Prostate gland (tissue), 2 donors: Measurements from ENCODE around the gene NKAIN4. TPM values are rescaled to one million over a fixed set of nuclear protein-coding genes. Genes with fewer than 3 reads are reported as not detected.

Experiments
- DNase-seq: peaks from one replicate; pipeline ENCODE4 v3.0.0-alpha.2; 2019; ENCODE audit warnings: low spot score
- H3K27ac ChIP-seq, 2 donors: fragments of 200-600 bp; sonication (generic); 2 replicates each; pipeline ENCODE4 v1.5.1; 2017 to 2019
- H3K27me3 ChIP-seq: fragments of 200-600 bp; sonication (generic); replicated peaks from 2 replicates; pipeline ENCODE4 v1.5.1; 2019; ENCODE audit not compliant: insufficient read depth
- H3K36me3 ChIP-seq, 2 donors: fragments of 200-600 bp; sonication (generic); 1 replicate in 1 of 2; 2 replicates in 1 of 2; pipeline versions ENCODE4 v1.5.1 to v1.8.1; 2017 to 2019
- H3K4me1 ChIP-seq: fragments of 200-600 bp; sonication (generic); replicated peaks from 2 replicates; pipeline ENCODE4 v1.5.1; 2019
- H3K4me3 ChIP-seq, 2 donors: fragments of 200-600 bp; sonication (generic); 2 replicates each; pipeline ENCODE4 v1.5.1; 2017 to 2019
- H3K9me3 ChIP-seq: fragments of 200-600 bp; sonication (generic); 2 replicates; pipeline ENCODE4 v1.5.1; 2017
- CTCF ChIP-seq, 4 experiments: fragments of 200-600 bp in 2 of 4; fragments of 450-650 bp in 2 of 4; sonication (generic) in 2 of 4; IDR thresholded peaks; 1 replicate in 3 of 4; 2 replicates in 1 of 4; pipeline ENCODE4 v1.5.1; 2016 to 2019; ENCODE audit warnings: antibody characterized with exemption in 4 of 4, mild to moderate bottlenecking in 2 of 4, moderate library complexity in 2 of 4
- POLR2A ChIP-seq: fragments of 450-650 bp; IDR thresholded peaks from one replicate; pipeline ENCODE4 v1.6.1; 2016; ENCODE audit warnings: antibody characterized with exemption, mild to moderate bottlenecking
- POLR2AphosphoS5 ChIP-seq: sonication (generic); formaldehyde crosslinking; IDR thresholded peaks from one replicate; pipeline ENCODE4 v1.6.1; 2017; ENCODE audit warnings: antibody characterized with exemption
- WGBS: methylation state at CpG from one replicate; pipeline ENCODE4 v1.1.5; 2018; 5-methylcytosine and 5-hydroxymethylcytosine counted together
- intact Hi-C: fragments of 100-400 bp; cut with DNase I; formaldehyde crosslinking; loops from one replicate; pipeline ENCODE4 v1.14.2; 2022
- total RNA-seq, 2 donors: library from RNA; depleted of rRNA; stranded (reverse); fragments of >200 nt; gene quantifications; one replicate each; pipeline ENCODE4 v1.1.0, GENCODE V29; 2016

NKAIN4 gene
- total RNA-seq, 2 donors from 2014 or later: 1.2 TPM; not detected in 1

GRCh38 chr20:63235399-63235983 is 18.8 kb downstream of the NKAIN4 start, which contains the start of gene BIRC7:
BIRC7 (plus strand) TSS chr20:63235905; CDS start chr20:63236097, 192 bp downstream.
- intact Hi-C loops: no loop called here
- Histone ChIP-seq H3K4me3 (no peak within 1 kb of the TSS), H3K27me3 (peaks cover 2% of the 10 kb centered on the region), H3K27ac (no peak within 1 kb of the TSS), H3K9me3 (no peaks in the 10 kb centered on the region), H3K36me3 (no peaks in the 10 kb centered on the region), H3K4me1 (no peaks in the 10 kb centered on the region)
- no peak for TF ChIP-seq POLR2A
- no peak for TF ChIP-seq POLR2AphosphoS5
- no peak for TF ChIP-seq CTCF (IDR thresholded peaks at IDR 0.05)
- no peak for DNase-seq
- 45% methylated on average over 17 of the region's 17 CpGs for WGBS

GRCh38 chr20:63234693-63235398 is 19.4 kb downstream of the NKAIN4 start:
- TF ChIP-seq CTCF (IDR thresholded peaks at IDR 0.05) (peak in 2 of 4 experiments; percentile 46 to 62), POLR2A (no peak), POLR2AphosphoS5 (no peak)
- DNase-seq: no peak
- Histone ChIP-seq H3K27ac (no peak overlapping the region), H3K36me3 (no peaks in the 10 kb centered on the region), H3K4me3 (no peak overlapping the region), H3K9me3 (no peaks in the 10 kb centered on the region), H3K27me3 (peaks cover 2% of the 10 kb centered on the region), H3K4me1 (no peaks in the 10 kb centered on the region)
- 9% methylated on average over 20 of the region's 20 CpGs for WGBS
- intact Hi-C loops: no loop called here

GRCh38 chr20:63233924-63234323 is 20.3 kb downstream of the NKAIN4 start:
- 88% methylated on average over 17 of the region's 17 CpGs for WGBS
- Histone ChIP-seq H3K4me3 (no peak overlapping the region), H3K4me1 (no peaks in the 10 kb centered on the region), H3K36me3 (no peaks in the 10 kb centered on the region), H3K27ac (no peak overlapping the region), H3K27me3 (peaks cover 5% of the 10 kb centered on the region), H3K9me3 (no peaks in the 10 kb centered on the region)
- intact Hi-C loops: no loop called here
- no peak for DNase-seq
- TF ChIP-seq CTCF (IDR thresholded peaks at IDR 0.05) (no peak), POLR2AphosphoS5 (no peak), POLR2A (no peak)

GRCh38 chr20:63233061-63233344 is 21.3 kb downstream of the NKAIN4 start:
- no peak for DNase-seq
- no peaks in the 10 kb centered on the region for H3K4me1 ChIP-seq
- no peak for TF ChIP-seq POLR2A
- no peak for TF ChIP-seq CTCF (IDR thresholded peaks at IDR 0.05)
- TF ChIP-seq POLR2AphosphoS5: no peak
- no peaks in the 10 kb centered on the region for H3K9me3 ChIP-seq
- H3K27me3 ChIP-seq: peaks cover 5% of the 10 kb centered on the region
- WGBS: 88% methylated on average over 3 of the region's 3 CpGs
- no peak overlapping the region for H3K27ac ChIP-seq
- H3K4me3 ChIP-seq: no peak overlapping the region
- intact Hi-C loops: no loop called here
- H3K36me3 ChIP-seq: no peaks in the 10 kb centered on the region
